Activated CD4-positive, alpha-beta T cell treated with anti-CD3 and anti-CD28 coated beads for 24 hours (primary cell): ENCODE results near the gene PDE4D.

ENCODE experiments used
- DNase-seq, 2 donors: peaks; one replicate each; pipeline ENCODE4 v3.0.0-alpha.2; 2020; ENCODE audit warnings: low read depth in 2 of 2

Gene PDE4D

DNA sequence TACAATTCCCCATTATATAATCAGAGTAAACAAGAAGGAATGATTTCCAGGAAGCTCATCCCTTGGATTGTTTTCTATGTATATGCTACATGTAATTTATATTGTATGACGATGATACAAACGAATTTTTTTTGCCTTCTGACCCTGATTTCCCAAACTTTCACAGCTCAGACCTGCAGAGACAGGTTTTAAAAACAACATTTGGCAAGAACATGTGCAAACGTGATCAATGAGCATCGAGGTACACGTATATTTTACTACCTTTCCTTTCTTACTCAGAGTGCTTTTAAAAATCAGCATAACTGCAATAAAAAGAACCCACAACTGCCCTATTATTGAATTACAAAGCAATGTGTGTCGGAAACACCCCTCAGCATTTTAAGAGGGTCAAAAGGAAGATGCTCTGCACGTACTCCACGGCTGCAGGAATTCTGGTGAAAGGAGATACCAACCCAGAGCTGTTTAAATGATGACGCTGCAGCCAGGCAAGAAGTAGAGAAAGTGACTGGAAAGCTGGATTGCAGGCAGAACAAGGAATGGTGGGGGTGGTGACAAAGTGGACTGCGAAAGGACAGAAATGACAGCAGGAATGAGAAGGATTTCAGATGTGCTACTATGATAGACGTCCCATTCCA is 777.2 kb downstream of the PDE4D start:
- no peak for DNase-seq

DNA sequence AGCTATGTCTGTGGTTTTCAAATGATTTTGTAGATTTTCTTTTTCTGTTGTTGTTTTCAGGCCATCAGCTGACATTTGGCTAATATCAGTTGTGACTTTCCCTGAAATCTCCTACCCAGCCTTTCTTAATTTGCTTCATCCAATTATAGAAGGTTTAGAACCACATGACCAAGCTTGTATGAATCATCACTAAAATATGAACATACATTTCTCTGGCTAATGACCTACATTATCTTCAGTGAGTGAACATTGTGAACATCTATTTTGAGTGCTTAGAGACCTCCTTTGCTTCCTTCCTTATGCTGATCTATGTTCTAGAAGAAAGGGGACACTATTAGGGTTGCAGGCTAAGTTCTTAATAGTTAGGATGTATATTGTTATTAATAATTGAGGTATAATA is 778.2 kb downstream of the PDE4D start:
- DNase-seq: no peak

DNA sequence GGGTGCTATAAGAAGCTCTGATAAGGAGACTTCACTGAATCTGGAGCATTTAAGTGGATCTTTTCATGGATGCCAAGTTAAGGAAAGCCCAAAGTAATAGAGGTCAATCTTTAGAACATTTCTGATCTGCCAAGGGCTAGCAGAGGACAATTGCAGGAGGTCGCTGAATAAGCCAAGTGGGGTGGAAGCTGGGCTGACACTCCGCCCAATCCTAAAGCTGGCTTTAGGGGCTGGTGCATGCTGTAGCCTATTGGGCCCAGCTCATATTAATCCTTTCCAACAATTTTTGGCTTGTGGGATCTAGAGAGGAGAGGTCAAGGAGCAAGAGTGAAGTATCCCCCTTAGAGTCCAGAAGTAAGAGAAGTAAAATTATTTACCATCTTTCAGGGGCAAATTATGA is 784.1 kb downstream of the PDE4D start:
- DNase-seq: no peak

DNA sequence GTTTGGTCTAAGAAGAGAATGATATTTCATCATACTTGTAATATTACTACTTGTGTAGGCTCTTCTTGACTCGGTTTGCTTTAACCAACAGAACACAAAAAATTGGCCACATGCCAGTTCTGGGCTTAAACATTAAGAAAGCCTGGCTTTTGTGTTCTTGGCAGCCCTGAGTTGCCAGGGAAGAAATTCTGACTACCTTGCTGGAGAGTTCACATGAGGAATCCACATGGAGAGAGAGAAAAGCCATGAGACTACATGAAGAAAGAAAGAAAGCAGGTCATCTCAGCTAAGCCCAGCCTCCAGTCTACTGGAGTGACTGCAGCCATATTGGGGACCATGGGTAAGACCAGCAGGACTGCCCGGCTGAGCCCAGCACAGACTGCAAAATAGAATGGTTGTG is 785.8 kb downstream of the PDE4D start:
- no peak for DNase-seq

DNA sequence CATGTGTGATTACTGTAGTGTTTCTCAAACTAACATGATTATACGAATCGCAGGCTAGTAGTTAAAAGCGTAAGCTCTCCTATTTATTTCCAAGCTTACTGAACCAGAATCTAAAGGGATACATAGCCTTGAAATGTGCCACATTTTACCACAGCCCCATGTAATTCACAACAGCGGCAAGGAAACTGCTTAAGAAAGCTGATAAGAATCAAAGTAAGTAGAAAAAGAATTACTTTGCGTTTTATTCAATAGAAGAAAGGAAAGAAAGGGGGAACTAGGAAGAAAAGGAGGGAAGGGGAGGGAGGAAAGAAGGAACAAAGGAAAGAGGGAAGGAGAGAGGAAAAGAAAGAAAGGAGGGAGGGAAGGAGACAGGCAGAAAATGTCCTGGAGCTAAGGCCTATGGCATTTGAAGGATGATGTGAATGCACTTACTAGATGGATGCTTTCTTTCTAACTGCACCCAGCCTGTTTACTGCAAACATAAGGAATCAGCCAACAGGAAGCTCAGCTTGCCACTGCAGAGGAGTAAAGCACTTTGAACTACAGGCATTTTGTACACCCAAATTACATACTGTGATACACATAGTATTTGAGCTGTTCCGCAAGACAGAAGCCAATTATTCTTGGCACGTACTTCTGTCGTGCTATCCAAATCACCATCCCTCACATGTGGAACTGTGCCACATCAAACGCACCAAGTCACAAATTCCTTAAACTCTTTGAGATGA is 789.0 kb downstream of the PDE4D start:
- DNase-seq: no peak

DNA sequence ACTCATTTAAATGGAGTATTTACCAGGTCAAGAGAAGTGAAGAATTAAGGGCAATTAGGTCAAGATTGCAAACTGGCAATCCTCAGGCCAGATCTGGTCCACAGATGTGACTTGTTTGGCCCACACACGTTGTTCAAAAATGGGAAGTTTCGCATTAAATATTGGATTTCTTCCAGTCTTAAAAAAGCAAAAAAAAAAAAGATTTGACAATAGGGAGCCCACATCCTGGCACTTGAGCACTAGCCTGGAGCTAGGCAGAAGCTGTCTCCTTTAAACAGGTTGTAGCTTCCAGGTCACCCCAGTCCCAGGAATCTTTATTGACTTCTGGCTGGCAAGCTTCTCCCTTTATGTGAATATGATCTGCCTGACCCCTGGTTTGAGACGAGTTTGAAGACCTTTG is 790.2 kb downstream of the PDE4D start:
- no peak for DNase-seq

DNA sequence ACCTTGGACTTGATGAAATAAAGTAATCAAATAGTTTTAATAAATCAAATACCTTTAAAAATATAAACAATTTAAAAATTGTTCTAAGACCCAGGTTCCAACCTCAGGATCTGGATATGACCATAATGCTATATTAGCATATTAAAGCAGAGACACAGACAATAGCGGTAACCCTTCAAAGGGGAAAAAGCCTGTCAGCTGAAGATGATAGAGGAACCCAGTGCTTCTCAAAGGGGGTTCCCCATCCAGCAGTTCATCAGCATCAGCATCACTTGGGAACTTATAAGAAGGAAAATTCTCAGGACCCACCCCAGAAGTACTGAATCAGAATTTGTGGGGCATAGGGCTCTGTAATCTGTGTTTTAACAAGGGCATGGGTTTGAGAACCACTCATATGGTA is 791.1 kb downstream of the PDE4D start:
- no peak for DNase-seq

DNA sequence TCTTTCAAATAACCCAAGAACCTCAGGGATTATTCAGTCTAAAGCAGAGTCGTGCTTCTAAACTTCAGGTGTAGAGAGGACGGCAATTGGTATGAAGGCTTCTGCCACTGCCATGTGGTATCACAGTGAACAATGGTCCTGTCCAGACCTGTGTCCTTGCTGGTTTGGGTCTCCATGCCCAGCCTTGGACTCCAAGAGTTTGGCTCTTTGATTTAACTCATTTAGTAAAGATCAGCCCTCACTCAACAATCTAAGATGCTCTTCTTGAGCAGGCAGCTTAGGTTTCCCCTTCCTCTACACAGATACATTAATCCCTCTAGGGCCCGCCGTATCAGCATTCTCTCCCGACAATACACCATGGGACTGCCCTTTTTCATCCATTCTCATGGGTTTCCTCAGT is 792.7 kb downstream of the PDE4D start:
- no peak for DNase-seq

DNA sequence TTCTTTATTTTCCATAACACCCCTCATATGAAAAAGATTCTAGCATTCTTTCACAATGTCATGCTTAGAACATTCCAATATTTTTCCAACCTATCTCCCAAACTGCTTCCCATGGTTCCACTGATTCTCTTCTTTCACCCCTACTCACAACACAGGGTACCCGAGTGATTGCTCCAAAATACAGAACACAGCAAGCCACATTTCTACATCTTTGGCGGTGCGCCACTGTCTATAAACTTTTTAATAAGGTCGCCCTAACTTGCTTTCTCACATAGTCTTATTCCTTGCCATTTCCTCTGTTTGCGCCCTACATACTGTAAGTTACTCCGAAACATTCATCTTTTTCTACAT is 793.6 kb downstream of the PDE4D start:
- DNase-seq: no peak

DNA sequence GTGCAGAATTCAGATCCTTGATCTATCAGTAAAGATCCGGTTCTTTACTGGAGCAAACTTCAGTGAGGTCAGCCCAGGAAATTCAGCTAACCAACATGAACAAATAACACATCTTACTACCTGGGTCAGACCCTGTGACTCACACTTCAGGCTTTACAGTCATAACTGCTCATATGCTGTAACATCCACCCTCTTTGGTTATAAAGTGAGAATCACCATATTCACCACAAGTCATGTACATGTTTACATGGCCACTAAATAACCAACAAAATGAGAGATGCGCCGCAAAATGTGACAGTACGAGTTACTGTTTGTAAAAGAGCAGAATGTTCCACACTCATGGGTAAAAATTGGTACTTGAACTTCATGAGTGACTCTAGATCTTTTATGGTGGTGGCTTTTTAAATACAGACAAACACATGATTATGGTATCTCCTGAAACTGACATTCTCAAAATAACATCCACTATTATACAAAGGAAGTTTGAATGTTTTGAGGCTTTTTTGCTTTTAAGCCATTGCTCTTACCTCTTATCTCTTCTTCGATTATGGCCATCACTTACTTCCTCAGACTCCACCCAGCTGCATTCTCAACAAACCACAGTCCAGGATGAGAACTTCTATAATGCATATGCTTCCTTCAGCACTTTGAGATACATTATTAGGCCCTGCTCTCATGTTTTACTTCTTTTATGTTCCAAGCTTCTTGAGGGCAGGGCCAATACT is 794.1 kb downstream of the PDE4D start:
- no peak for DNase-seq

DNA sequence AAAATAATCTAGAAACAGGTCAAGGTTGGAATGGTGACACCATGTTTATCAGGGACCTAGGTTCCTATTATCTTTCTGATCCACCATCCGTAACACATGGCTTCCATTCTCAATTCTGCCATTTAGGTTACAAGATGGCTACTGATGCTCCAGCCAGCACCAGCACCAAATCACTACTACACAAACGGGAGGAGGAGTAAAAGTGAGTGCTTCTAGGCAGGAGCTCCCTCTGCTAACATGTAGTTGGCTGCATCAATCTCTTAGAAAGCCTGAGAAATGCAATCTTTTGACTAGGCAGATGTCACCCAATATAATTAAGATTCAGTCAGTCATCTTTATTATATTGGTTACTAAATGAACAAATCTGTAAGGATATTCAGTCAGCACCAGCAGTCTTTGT is 794.8 kb downstream of the PDE4D start:
- no peak for DNase-seq

DNA sequence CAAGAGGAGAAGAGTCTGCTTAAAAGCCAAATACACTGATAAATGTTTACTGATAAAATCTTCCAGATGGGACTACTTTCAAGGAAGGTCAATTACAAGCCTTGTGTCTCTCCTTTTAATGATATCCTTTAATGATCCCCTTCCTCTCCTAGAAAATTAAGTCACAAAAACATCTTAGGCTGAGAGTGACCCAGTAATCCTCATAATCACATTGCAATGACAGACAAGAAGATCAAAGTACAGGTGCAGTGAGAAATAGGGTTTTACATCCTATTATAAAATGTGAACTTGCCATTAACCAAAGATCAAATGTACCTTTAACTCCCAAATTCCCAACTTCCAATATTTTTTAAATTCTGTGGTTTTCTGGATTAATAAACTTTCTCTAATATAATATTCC is 795.8 kb downstream of the PDE4D start:
- no peak for DNase-seq

DNA sequence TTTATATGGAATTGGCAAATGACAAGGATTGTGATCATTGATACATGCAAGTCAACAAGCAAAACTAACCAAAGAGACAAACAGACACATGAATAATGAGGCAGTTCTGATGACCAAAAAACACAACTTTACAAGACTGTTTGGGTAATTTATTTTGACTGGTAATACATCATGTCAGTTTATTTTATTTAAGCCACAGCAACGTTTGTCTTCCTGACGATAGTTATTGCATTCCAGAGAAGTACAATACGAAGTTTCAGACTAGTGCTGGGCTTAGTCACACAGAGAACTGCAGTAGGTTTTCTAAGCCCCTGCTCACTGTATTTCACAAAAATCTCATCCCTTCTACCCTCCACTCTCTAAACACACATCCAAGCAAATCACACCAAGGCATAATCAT is 796.4 kb downstream of the PDE4D start:
- no peak for DNase-seq

DNA sequence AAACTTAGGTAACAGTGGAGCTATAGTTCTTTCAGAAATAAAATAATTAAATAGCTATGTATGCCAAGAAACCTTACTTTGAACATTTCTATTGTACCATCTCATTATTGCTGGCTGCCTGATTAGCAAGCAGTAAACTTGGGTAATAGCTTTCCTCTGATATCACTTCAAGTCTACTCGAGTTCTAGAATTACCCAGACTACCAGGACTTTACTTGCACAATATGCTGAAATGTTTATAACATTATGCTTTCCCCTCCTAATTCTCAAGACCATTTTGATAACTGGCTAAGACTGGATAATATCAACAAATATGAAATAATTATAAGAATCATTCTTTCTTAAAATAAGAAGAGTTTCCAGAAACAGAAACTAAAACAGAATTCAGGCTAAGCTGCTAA is 798.0 kb downstream of the PDE4D start:
- DNase-seq: no peak

DNA sequence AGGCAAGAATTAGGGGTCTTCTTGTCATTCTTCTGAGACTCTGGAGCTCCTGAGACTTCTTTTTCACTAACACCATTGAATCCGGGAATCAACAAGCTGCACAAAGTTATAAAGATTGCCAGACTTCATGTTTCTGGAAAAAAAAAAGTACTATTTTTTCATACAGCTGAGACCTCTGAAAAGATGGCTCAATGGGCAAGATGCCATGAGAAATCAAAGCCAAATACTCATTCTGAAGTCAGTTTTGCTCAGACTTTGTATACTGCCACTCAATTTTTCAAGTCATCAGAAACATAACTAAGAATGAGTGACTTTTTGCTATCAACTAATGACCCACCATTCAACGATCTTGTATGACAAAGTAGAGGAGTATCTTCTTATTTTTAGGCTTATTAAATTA is 798.7 kb downstream of the PDE4D start:
- DNase-seq: no peak

DNA sequence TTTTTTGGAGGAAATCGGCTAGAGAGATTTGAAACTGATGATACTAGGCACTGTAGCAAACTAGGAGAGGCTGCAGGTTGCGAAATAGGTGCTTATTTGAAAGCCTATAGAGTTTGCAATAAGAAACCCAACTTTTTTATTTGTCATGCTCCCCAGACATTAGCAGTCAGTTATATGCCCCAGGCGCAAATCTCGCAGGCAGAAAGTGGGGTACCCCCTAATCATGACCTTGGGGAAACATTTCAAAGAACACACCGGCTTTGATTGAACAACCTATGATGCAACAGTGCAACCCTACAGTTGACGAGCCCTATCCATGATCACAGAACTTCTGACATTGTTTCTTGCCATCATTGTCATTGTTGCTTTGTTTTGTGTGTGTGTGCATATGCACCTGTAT is 800.2 kb downstream of the PDE4D start:
- DNase-seq: no peak

DNA sequence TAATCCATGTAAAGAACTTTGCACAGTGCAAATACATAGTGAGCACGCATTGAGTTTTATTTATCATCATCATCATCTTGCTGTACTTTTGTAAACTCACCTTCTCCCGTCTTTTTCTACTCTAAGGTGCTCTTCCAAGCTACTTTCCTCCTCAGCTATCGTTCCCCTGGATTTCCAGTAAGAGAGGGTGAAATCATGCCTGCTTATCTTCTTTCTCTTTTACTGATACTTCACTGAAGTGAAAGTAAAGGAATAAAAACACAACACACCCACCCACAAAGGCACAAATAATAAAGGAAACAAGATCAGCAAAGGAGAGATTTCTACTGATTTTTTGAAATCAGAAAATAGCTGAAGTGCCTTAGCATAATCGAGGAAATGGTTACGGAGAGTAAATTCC is 800.8 kb downstream of the PDE4D start:
- DNase-seq: no peak

DNA sequence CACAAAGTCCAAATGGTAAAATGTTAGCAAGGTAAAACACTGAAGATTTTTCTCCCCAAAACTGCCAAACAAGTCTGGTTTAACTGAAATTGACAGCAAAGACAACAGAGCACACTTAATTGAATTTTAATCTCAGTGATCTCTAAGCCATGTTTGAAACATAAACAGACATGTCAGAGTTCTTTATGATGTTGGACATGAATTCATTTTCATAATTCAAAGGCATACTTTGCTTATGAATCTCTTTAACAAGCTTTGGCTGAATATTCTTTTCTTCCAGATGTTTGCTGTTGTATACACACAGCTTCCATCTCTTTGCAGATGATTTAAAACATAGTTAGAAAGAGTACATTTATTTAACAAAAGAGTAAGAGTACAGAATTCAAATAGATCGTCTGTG is 801.6 kb downstream of the PDE4D start:
- DNase-seq: no peak

DNA sequence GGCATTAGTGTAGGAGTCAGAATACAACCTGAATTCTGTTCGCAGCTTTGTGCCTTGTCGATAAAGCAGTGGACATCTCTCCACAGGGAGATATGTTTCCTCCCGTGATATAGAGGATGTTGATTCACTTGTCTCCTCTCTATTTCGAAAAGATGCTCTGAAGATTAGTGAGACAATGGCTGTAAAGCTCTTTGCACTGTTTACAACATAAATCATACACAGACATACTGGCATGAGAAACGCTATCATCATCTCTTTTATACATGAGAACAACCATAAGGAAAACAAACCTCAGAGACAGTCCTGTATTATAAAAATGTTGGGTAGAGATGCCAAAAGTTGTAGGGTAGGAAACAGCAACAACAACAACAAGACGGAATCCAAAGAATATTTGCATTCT is 803.2 kb downstream of the PDE4D start:
- no peak for DNase-seq

DNA sequence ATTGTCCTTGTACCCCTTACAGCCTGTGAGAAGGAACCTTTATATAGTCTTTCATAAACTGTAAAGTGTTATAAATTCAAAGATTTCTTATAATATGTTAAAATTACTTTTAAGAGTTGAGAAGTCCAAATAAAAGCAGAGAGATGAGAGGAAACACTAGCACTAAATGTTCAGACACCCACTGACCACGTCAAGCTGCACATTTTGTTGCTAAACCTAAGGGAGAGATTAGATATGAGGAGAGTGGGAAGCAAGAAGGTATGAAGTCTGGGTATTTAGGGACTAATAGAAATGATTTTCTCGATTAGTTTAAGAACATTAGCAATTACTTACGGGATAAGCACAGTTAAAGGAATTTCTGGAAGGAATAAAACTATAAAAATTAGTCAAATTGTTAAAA is 803.8 kb downstream of the PDE4D start:
- DNase-seq: no peak

DNA sequence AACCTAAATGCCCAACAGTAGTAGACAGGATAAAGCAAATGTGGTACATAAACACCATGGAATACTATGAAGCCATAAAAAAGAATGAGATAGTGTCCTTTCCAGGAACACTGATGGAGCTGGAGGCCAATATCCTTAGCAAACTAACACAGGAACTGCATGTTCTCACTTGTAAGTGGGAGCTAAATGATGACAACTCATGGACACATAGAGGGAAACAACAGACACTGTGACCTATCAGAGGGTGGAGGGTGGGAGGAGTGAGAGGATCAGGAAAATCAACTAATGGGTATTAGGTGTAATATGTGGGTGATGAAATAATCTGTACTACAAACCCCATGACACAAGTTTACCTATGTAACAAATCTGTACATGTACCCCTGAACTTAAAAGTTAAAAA is 805.0 kb downstream of the PDE4D start:
- DNase-seq: no peak

DNA sequence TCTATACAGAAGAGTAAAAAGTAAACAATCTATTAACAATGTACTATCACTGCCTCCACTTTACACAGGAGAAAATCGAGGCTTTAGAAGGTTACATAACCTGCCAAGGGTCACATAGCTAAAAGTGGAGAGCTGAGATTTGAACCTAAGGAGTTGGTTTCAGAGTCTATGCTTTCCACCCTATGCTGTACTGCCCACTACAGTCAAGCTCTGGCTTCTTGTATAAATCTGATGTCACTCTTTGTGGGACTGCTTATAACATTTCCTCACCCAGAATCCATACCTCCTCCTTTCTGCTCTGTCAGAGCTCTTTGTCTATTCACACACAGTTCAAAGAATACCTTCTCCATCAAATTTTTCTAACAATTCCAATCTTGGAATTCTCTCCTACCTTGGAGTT is 807.5 kb downstream of the PDE4D start:
- DNase-seq: no peak

DNA sequence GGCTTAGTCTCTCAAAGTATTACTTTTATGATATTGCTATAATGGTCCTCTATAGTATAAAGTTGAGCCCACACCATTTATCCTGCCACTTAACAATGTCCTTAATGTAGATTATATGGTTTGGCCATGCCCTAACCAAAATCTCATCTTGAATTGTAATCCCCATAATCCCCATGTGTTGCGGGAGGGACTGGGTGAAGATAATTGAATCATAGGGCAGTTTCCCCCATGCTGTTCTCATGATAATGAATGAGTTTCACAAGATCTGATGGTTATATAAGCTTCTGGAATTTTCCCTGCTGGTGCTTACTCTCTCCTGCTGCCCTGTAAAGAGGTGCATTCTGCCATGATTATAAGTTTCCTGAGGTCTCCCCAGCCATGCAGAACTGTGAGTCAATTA is 811.8 kb downstream of the PDE4D start:
- DNase-seq: no peak
